ENCODE data around the gene SDK2.

SDK2 gene

GRCh38 chr17:73652886-73653480 is 8.7 kb upstream of the SDK2 start:
- no peak for DNase-seq

GRCh38 chr17:73650617-73651200 is 6.5 kb upstream of the SDK2 start:
- no peak for DNase-seq

GRCh38 chr17:73650140-73650539 is 5.9 kb upstream of the SDK2 start:
- DNase-seq = no peak

GRCh38 chr17:73648974-73649373 is 4.7 kb upstream of the SDK2 start:
- no peak for DNase-seq

- DNase-seq = no peak
Measured at GRCh38 chr17:73648543-73648820, 4.2 kb upstream of the SDK2 start.

- no peak for DNase-seq
Measured at GRCh38 chr17:73647772-73648542, 3.7 kb upstream of the SDK2 start.

GRCh38 chr17:73647301-73647695 is 3.1 kb upstream of the SDK2 start:
- no peak for DNase-seq

GRCh38 chr17:73646409-73647300 is 2.4 kb upstream of the SDK2 start:
- DNase-seq = no peak

- DNase-seq = no peak
Measured at GRCh38 chr17:73645050-73645871, 1.0 kb upstream of the SDK2 start.

- DNase-seq = no peak
Measured at GRCh38 chr17:73643852-73644144, 447 bp downstream of the SDK2 start.

GRCh38 chr17:73643001-73643851 is 1.0 kb downstream of the SDK2 start:
- DNase-seq = no peak

- no peak for DNase-seq
Measured at GRCh38 chr17:73642659-73643000, 1.6 kb downstream of the SDK2 start.

- DNase-seq = no peak
Measured at GRCh38 chr17:73641826-73642600, 2.2 kb downstream of the SDK2 start.

- DNase-seq = no peak
Measured at GRCh38 chr17:73640691-73641090, 3.6 kb downstream of the SDK2 start.

GRCh38 chr17:73639932-73640331 is 4.3 kb downstream of the SDK2 start:
- DNase-seq = no peak

- DNase-seq = no peak
Measured at GRCh38 chr17:73639322-73639721, 4.9 kb downstream of the SDK2 start.

GRCh38 chr17:73638556-73638955 is 5.7 kb downstream of the SDK2 start:
- no peak for DNase-seq

- DNase-seq = no peak
Measured at GRCh38 chr17:73637866-73638265, 6.4 kb downstream of the SDK2 start.

- DNase-seq = no peak
Measured at GRCh38 chr17:73635101-73635817, 9.0 kb downstream of the SDK2 start.

- no peak for DNase-seq
Measured at GRCh38 chr17:73634629-73635028, 9.6 kb downstream of the SDK2 start.

- no peak for DNase-seq
Measured at GRCh38 chr17:73633736-73634135, 10.5 kb downstream of the SDK2 start.

All from EL (cell line).